ENCODE measurements around the gene TMPRSS4.

- TF ChIP-seq CTCF (IDR thresholded peaks at IDR 0.05; ENCODE audit: low read length) (no peak), EZH2 (optimal IDR thresholded peaks at IDR 0.05; ENCODE audit: low read depth, low read length) (no peak), EZH2phosphoT487 (IDR thresholded peaks at IDR 0.05; ENCODE audit: low read length) (no peak)
Observed at GRCh38 chr11:118095967-118096367, 19.1 kb downstream of the TMPRSS4 start.
